Heart left ventricle (tissue), 13 donors: ENCODE results near the gene ASCC3.

Experiments used
- POLR2A ChIP-seq, 2 donors: fragments of 450-650 bp; IDR thresholded peaks; one replicate each; pipeline ENCODE4 v1.6.1; 2017; ENCODE audit warnings: antibody characterized with exemption in 2 of 2, mild to moderate bottlenecking in 2 of 2, moderate library complexity in 2 of 2
- TF ChIP-seq, protein P1 (sequence below), 12 donors: fragments of 200-600 bp; sonication (generic) in 4 of 12; IDR thresholded peaks; one replicate each; pipeline versions ENCODE4 v1.5.0 to v1.8.0; 2018 to 2022; ENCODE audit warnings: antibody characterized with exemption in 12 of 12, mild to moderate bottlenecking in 5 of 12
- donor health status: ischemic (EF 13 %, LVEDD 7.1; RV severe dilation, severe dysfunction).
- donor health status: DM: no; HTN: yes; CAD: no.
- donor health status: DM: no; HTN: no; CAD: no.
- donor health status: ischemic (EF 25% LVEDD 6.9; RV normal size, moderate dysfunction).
- donor health status: ischemic (EF 25% LVEDD 5.7; RV mildly dilated, moderate dysfunction).
- donor health status: ischemic (EF 35%, LVEDD 5.7; RV mildly dilated, moderate dysfunction).
- donor health status: nonischemic (EF 11% LVEDD 7.7; RV severe dilation, severe dysfunction).
- donor health status: DM: yes; HTN: yes; CAD: no.
- donor health status: PGD.
- donor health status: ischemic (EF 29% LVEDD 5.4; RV normal size, mild dysfunction).
- donor health status: nonischemic (EF 23%, LVEDD 6.1; RV moderate dilation, normal function).

DNA sequence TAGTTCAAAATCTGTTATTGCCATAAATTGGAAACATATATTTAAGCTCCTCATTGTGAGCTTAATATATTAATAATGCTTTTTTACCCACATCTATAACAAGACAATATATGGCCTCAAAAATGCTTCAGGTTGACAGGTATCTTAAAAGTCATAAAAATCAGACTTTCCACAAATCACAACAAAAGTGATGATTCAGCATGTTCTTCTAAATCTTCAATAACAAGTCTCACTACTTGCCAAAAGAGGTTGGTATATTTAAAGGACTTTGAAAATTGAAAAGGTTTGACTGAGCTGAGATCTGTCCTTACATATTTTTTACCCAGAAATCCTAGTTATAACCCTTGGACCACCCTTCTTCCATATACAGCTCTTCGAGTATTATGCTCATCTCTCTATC lies 41.7 kb downstream of the ASCC3 start:
- TF ChIP-seq, protein P1, sequence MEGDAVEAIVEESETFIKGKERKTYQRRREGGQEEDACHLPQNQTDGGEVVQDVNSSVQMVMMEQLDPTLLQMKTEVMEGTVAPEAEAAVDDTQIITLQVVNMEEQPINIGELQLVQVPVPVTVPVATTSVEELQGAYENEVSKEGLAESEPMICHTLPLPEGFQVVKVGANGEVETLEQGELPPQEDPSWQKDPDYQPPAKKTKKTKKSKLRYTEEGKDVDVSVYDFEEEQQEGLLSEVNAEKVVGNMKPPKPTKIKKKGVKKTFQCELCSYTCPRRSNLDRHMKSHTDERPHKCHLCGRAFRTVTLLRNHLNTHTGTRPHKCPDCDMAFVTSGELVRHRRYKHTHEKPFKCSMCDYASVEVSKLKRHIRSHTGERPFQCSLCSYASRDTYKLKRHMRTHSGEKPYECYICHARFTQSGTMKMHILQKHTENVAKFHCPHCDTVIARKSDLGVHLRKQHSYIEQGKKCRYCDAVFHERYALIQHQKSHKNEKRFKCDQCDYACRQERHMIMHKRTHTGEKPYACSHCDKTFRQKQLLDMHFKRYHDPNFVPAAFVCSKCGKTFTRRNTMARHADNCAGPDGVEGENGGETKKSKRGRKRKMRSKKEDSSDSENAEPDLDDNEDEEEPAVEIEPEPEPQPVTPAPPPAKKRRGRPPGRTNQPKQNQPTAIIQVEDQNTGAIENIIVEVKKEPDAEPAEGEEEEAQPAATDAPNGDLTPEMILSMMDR (IDR thresholded peaks at IDR 0.05), result no peak
- TF ChIP-seq POLR2A (IDR thresholded peaks at IDR 0.05), result no peak
